ENCODE results near the gene LRRC4B.

- TF ChIP-seq CTCF (IDR thresholded peaks at IDR 0.05): no peak
- no peak for TF ChIP-seq POLR2A (IDR thresholded peaks at IDR 0.05)
Measured at GRCh38 chr19:50516456-50516855, 51.8 kb downstream of the LRRC4B start.

All from thyroid gland (tissue), 4 donors.